Progenitor cell of endocrine pancreas (in vitro differentiated cells): ENCODE results near the gene AMBP. TPM values are rescaled to one million over a fixed set of nuclear protein-coding genes. Genes with fewer than 3 reads are reported as not detected.

ENCODE experiments used
- DNase-seq: peaks from one replicate; pipeline ENCODE4 v3.0.0; 2021; ENCODE audit warnings: low spot score; ENCODE audit not compliant: unreplicated experiment
- H3K27ac Mint-ChIP-seq: 2 replicates; pipeline ENCODE4 v1.8.0; 2021; ENCODE audit warnings: mild to moderate bottlenecking, moderate library complexity, mixed read lengths
- H3K27me3 Mint-ChIP-seq: 2 replicates; pipeline ENCODE4 v1.8.0; 2021; ENCODE audit warnings: mixed read lengths
- H3K36me3 Mint-ChIP-seq: 2 replicates; pipeline ENCODE4 v1.8.0; 2022; ENCODE audit warnings: mixed read lengths; ENCODE audit not compliant: insufficient read depth
- H3K4me1 Mint-ChIP-seq: 2 replicates; pipeline ENCODE4 v1.8.0; 2021; ENCODE audit warnings: low read depth, mixed read lengths
- H3K4me3 Mint-ChIP-seq: 2 replicates; pipeline ENCODE4 v1.8.0; 2021; ENCODE audit warnings: low read depth, mild to moderate bottlenecking, moderate library complexity, mixed read lengths
- H3K9me3 Mint-ChIP-seq: 2 replicates; pipeline ENCODE4 v1.8.0; 2021; ENCODE audit warnings: low read depth, mixed read lengths
- CTCF ChIP-seq: fragments of 200-600 bp; sonication (generic); IDR thresholded peaks from one replicate; pipeline ENCODE4 v1.5.0; 2021; ENCODE audit warnings: antibody characterized with exemption, mild to moderate bottlenecking; ENCODE audit not compliant: unreplicated experiment
- total RNA-seq: library from RNA; stranded (reverse); gene quantifications from 2 replicates; pipeline ENCODE4 v1.2.1, GENCODE V29; 2021

AMBP gene
- total RNA-seq, 1 donor from 2014 or later = 678 TPM

GRCh38 chr9:114075602-114076001, 2.5 kb downstream of the AMBP start:
- no peak for DNase-seq
- peaks cover 51% of the 10 kb centered on the region for H3K4me1 Mint-ChIP-seq
- peak overlapping the region; percentile 83 for H3K4me3 Mint-ChIP-seq
- H3K9me3 Mint-ChIP-seq = peaks cover 7% of the 10 kb centered on the region
- H3K27ac Mint-ChIP-seq = peak overlapping the region; percentile 84
- no peaks in the 10 kb centered on the region for H3K27me3 Mint-ChIP-seq
- TF ChIP-seq CTCF = no peak
- H3K36me3 Mint-ChIP-seq = peaks cover 31% of the 10 kb centered on the region

- peaks cover 31% of the 10 kb centered on the region for H3K4me1 Mint-ChIP-seq
- no peaks in the 10 kb centered on the region for H3K27me3 Mint-ChIP-seq
- no peaks in the 10 kb centered on the region for H3K9me3 Mint-ChIP-seq
- no peak overlapping the region for H3K4me3 Mint-ChIP-seq
- no peak for TF ChIP-seq CTCF
- peaks cover 37% of the 10 kb centered on the region for H3K36me3 Mint-ChIP-seq
- H3K27ac Mint-ChIP-seq = no peak overlapping the region
- no peak for DNase-seq
Observed at GRCh38 chr9:114072184-114073140, 5.6 kb downstream of the AMBP start.

- H3K4me1 Mint-ChIP-seq = peaks cover 19% of the 10 kb centered on the region
- peak overlapping the region; percentile 49 for H3K27ac Mint-ChIP-seq
- no peak for DNase-seq
- H3K27me3 Mint-ChIP-seq = no peaks in the 10 kb centered on the region
- TF ChIP-seq CTCF = no peak
- no peak overlapping the region for H3K4me3 Mint-ChIP-seq
- H3K9me3 Mint-ChIP-seq = no peaks in the 10 kb centered on the region
- H3K36me3 Mint-ChIP-seq = peaks cover 37% of the 10 kb centered on the region
Observed at GRCh38 chr9:114071197-114071795, 6.8 kb downstream of the AMBP start.

- Mint-ChIP-seq H3K4me1 (peaks cover 11% of the 10 kb centered on the region), H3K36me3 (peaks cover 35% of the 10 kb centered on the region), H3K4me3 (no peak overlapping the region), H3K27ac (no peak overlapping the region), H3K9me3 (no peaks in the 10 kb centered on the region), H3K27me3 (no peaks in the 10 kb centered on the region)
- DNase-seq = no peak
- TF ChIP-seq CTCF = no peak
Observed at GRCh38 chr9:114070188-114071103, 7.7 kb downstream of the AMBP start.
